ENCODE measurements around the gene OR52N1.
A peak's percentile ranks its signal among the peaks of the same experiment; 100 is the strongest.

OR52N1 gene

GRCh38 chr11:5791165-5791564 is at the start of gene OR52N1:
Gene OR52N1, minus strand, starts transcription at chr11:5791265. Its CDS starts 2,449 bp downstream, at chr11:5788816.
- H3K79me2 ChIP-seq (ENCODE audit: control insufficient read depth, insufficient read depth, low read length, unreplicated experiment) = no peaks in the 10 kb centered on the region
- no peak within 1 kb of the TSS for H2AFZ ChIP-seq (ENCODE audit: low read length, unreplicated experiment)
- H3K27me3 ChIP-seq (ENCODE audit: insufficient read depth, low read length) = peaks cover 6% of the 10 kb centered on the region; the same call in 1 of the 2 replicates
- H3K27ac ChIP-seq (ENCODE audit: low read depth, low read length) = no peak within 1 kb of the TSS
- H3K4me1 ChIP-seq (ENCODE audit: control insufficient read depth, insufficient read depth, low read length, unreplicated experiment) = no peaks in the 10 kb centered on the region
- H3K4me3 ChIP-seq (ENCODE audit: low read depth, low read length) = no peak within 1 kb of the TSS
- no peaks in the 10 kb centered on the region for H3K36me3 ChIP-seq (ENCODE audit: insufficient read depth, low read length)

GRCh38 chr11:5837695-5838094 is 46.6 kb upstream of the OR52N1 start:
- no peaks in the 10 kb centered on the region for H3K4me1 ChIP-seq (ENCODE audit: control insufficient read depth, insufficient read depth, low read length, unreplicated experiment)
- no peaks in the 10 kb centered on the region for H3K79me2 ChIP-seq (ENCODE audit: control insufficient read depth, insufficient read depth, low read length, unreplicated experiment)
- H2AFZ ChIP-seq (ENCODE audit: low read length, unreplicated experiment) = no peak overlapping the region
- H3K27ac ChIP-seq (ENCODE audit: low read depth, low read length) = no peak overlapping the region
- H3K27me3 ChIP-seq (ENCODE audit: insufficient read depth, low read length) = peaks cover 14% of the 10 kb centered on the region
- no peak overlapping the region for H3K4me3 ChIP-seq (ENCODE audit: low read depth, low read length)
- H3K36me3 ChIP-seq (ENCODE audit: insufficient read depth, low read length) = no peaks in the 10 kb centered on the region

- Histone ChIP-seq H3K27me3 (ENCODE audit: insufficient read depth, low read length) (peaks cover 22% of the 10 kb centered on the region), H3K36me3 (ENCODE audit: insufficient read depth, low read length) (no peaks in the 10 kb centered on the region), H3K79me2 (ENCODE audit: control insufficient read depth, insufficient read depth, low read length, unreplicated experiment) (no peaks in the 10 kb centered on the region), H3K27ac (ENCODE audit: low read depth, low read length) (no peak overlapping the region), H3K4me1 (ENCODE audit: control insufficient read depth, insufficient read depth, low read length, unreplicated experiment) (no peaks in the 10 kb centered on the region), H3K4me3 (ENCODE audit: low read depth, low read length) (no peak overlapping the region), H2AFZ (ENCODE audit: low read length, unreplicated experiment) (no peak overlapping the region)
These were observed 42.4 kb upstream of the OR52N1 start for GRCh38 chr11:5833446-5833845.

- no peaks in the 10 kb centered on the region for H3K79me2 ChIP-seq (ENCODE audit: control insufficient read depth, insufficient read depth, low read length, unreplicated experiment)
- H3K27ac ChIP-seq (ENCODE audit: low read depth, low read length) = no peak overlapping the region
- no peaks in the 10 kb centered on the region for H3K36me3 ChIP-seq (ENCODE audit: insufficient read depth, low read length)
- peaks cover 22% of the 10 kb centered on the region for H3K27me3 ChIP-seq (ENCODE audit: insufficient read depth, low read length)
- no peak overlapping the region for H2AFZ ChIP-seq (ENCODE audit: low read length, unreplicated experiment)
- no peak overlapping the region for H3K4me3 ChIP-seq (ENCODE audit: low read depth, low read length)
- H3K4me1 ChIP-seq (ENCODE audit: control insufficient read depth, insufficient read depth, low read length, unreplicated experiment) = no peaks in the 10 kb centered on the region
These were observed 40.2 kb upstream of the OR52N1 start for GRCh38 chr11:5831196-5831829.

- peak overlapping the region; percentile 96 for H2AFZ ChIP-seq (ENCODE audit: low read length, unreplicated experiment)
These were observed 27.3 kb upstream of the OR52N1 start for GRCh38 chr11:5818245-5818886.

GRCh38 chr11:5815534-5815933 is 24.5 kb upstream of the OR52N1 start:
- Histone ChIP-seq H2AFZ (ENCODE audit: low read length, unreplicated experiment) (no peak overlapping the region), H3K27ac (ENCODE audit: low read depth, low read length) (no peak overlapping the region)

More at GRCh38 chr11:5818245-5818886, 27.3 kb upstream of the OR52N1 start:
- H3K36me3 ChIP-seq (ENCODE audit: insufficient read depth, low read length) = no peaks in the 10 kb centered on the region
- no peaks in the 10 kb centered on the region for H3K4me1 ChIP-seq (ENCODE audit: control insufficient read depth, insufficient read depth, low read length, unreplicated experiment)
- no peaks in the 10 kb centered on the region for H3K27me3 ChIP-seq (ENCODE audit: insufficient read depth, low read length)
- H3K79me2 ChIP-seq (ENCODE audit: control insufficient read depth, insufficient read depth, low read length, unreplicated experiment) = no peaks in the 10 kb centered on the region
- H3K4me3 ChIP-seq (ENCODE audit: low read depth, low read length) = peak overlapping the region; percentile 64
- H3K27ac ChIP-seq (ENCODE audit: low read depth, low read length) = no peak overlapping the region

GRCh38 chr11:5809905-5810795 is 19.1 kb upstream of the OR52N1 start:
- Histone ChIP-seq H3K79me2 (ENCODE audit: control insufficient read depth, insufficient read depth, low read length, unreplicated experiment) (no peaks in the 10 kb centered on the region), H3K27ac (ENCODE audit: low read depth, low read length) (no peak overlapping the region)

More at GRCh38 chr11:5815534-5815933, 24.5 kb upstream of the OR52N1 start:
- no peaks in the 10 kb centered on the region for H3K79me2 ChIP-seq (ENCODE audit: control insufficient read depth, insufficient read depth, low read length, unreplicated experiment)
- no peaks in the 10 kb centered on the region for H3K36me3 ChIP-seq (ENCODE audit: insufficient read depth, low read length)
- no peaks in the 10 kb centered on the region for H3K4me1 ChIP-seq (ENCODE audit: control insufficient read depth, insufficient read depth, low read length, unreplicated experiment)
- H3K27me3 ChIP-seq (ENCODE audit: insufficient read depth, low read length) = no peaks in the 10 kb centered on the region
- H3K4me3 ChIP-seq (ENCODE audit: low read depth, low read length) = no peak overlapping the region

GRCh38 chr11:5809122-5809519 is 18.1 kb upstream of the OR52N1 start:
- Histone ChIP-seq H3K4me3 (ENCODE audit: low read depth, low read length) (peak overlapping the region; percentile 89), H3K27me3 (ENCODE audit: insufficient read depth, low read length) (peaks cover 11% of the 10 kb centered on the region; the same call in 1 of the 2 replicates), H2AFZ (ENCODE audit: low read length, unreplicated experiment) (peak overlapping the region; percentile 74), H3K4me1 (ENCODE audit: control insufficient read depth, insufficient read depth, low read length, unreplicated experiment) (no peaks in the 10 kb centered on the region), H3K27ac (ENCODE audit: low read depth, low read length) (no peak overlapping the region), H3K36me3 (ENCODE audit: insufficient read depth, low read length) (no peaks in the 10 kb centered on the region), H3K79me2 (ENCODE audit: control insufficient read depth, insufficient read depth, low read length, unreplicated experiment) (no peaks in the 10 kb centered on the region)

More at GRCh38 chr11:5809905-5810795, 19.1 kb upstream of the OR52N1 start:
- H3K4me3 ChIP-seq (ENCODE audit: low read depth, low read length) = no peak overlapping the region
- H3K36me3 ChIP-seq (ENCODE audit: insufficient read depth, low read length) = no peaks in the 10 kb centered on the region
- peaks cover 7% of the 10 kb centered on the region; the same call in 1 of the 2 replicates for H3K27me3 ChIP-seq (ENCODE audit: insufficient read depth, low read length)
- no peaks in the 10 kb centered on the region for H3K4me1 ChIP-seq (ENCODE audit: control insufficient read depth, insufficient read depth, low read length, unreplicated experiment)
- H2AFZ ChIP-seq (ENCODE audit: low read length, unreplicated experiment) = no peak overlapping the region

GRCh38 chr11:5808500-5809121 is 17.5 kb upstream of the OR52N1 start, which contains the start of gene OR52N2:
Gene OR52N2, plus strand, starts transcription at chr11:5808924. Its CDS starts 11,412 bp downstream, at chr11:5820336.
- H2AFZ ChIP-seq (ENCODE audit: low read length, unreplicated experiment) = peak within 1 kb of the TSS; percentile 74
- H3K4me1 ChIP-seq (ENCODE audit: control insufficient read depth, insufficient read depth, low read length, unreplicated experiment) = no peaks in the 10 kb centered on the region
- H3K27ac ChIP-seq (ENCODE audit: low read depth, low read length) = no peak within 1 kb of the TSS
- H3K4me3 ChIP-seq (ENCODE audit: low read depth, low read length) = peak within 1 kb of the TSS; percentile 89
- peaks cover 15% of the 10 kb centered on the region for H3K27me3 ChIP-seq (ENCODE audit: insufficient read depth, low read length)
- H3K36me3 ChIP-seq (ENCODE audit: insufficient read depth, low read length) = no peaks in the 10 kb centered on the region
- H3K79me2 ChIP-seq (ENCODE audit: control insufficient read depth, insufficient read depth, low read length, unreplicated experiment) = no peaks in the 10 kb centered on the region

- H3K79me2 ChIP-seq (ENCODE audit: control insufficient read depth, insufficient read depth, low read length, unreplicated experiment) = no peaks in the 10 kb centered on the region
- H2AFZ ChIP-seq (ENCODE audit: low read length, unreplicated experiment) = no peak overlapping the region
These were observed 16.5 kb upstream of the OR52N1 start for GRCh38 chr11:5807580-5807979.

More at GRCh38 chr11:5807580-5807979, 16.5 kb upstream of the OR52N1 start:
- Histone ChIP-seq H3K4me3 (ENCODE audit: low read depth, low read length) (no peak overlapping the region), H3K36me3 (ENCODE audit: insufficient read depth, low read length) (no peaks in the 10 kb centered on the region), H3K27me3 (ENCODE audit: insufficient read depth, low read length) (peaks cover 22% of the 10 kb centered on the region), H3K4me1 (ENCODE audit: control insufficient read depth, insufficient read depth, low read length, unreplicated experiment) (no peaks in the 10 kb centered on the region), H3K27ac (ENCODE audit: low read depth, low read length) (no peak overlapping the region)

Data from ACC112 (cell line).